Fibroblast of the aortic adventitia (primary cell): Measurements from ENCODE around the gene BTBD1. TPM values are rescaled to one million over a fixed set of nuclear protein-coding genes. Genes with fewer than 3 reads are reported as not detected.
A peak's percentile ranks its signal among the peaks of the same experiment; 100 is the strongest.

Experiments
- DNase-seq: peaks from one replicate; pipeline ENCODE4 v3.0.0-alpha.2; 2010; ENCODE audit warnings: low read depth
- H3K4me3 ChIP-seq: 2 replicates; pipeline ENCODE4 v1.5.1; 2011; ENCODE audit warnings: low read depth, mild to moderate bottlenecking, control low read depth, low read length, moderate library complexity
- CTCF ChIP-seq: IDR thresholded peaks from 2 replicates; pipeline ENCODE4 v1.5.1; 2011; ENCODE audit warnings: mild to moderate bottlenecking, low read length, control low read depth, inconsistent platforms; ENCODE audit not compliant: insufficient read depth
- total RNA-seq: library from RNA; depleted of rRNA; stranded (reverse); fragments of >200 nt; gene quantifications from 2 replicates; pipeline ENCODE4 v1.2.3, GENCODE V29; 2012; ENCODE audit warnings: low replicate concordance

The BTBD1 gene
- total RNA-seq, 1 donor, result 102 TPM

- DNase-seq, result no peak
- TF ChIP-seq CTCF, result no peak
Observed at GRCh38 chr15:82995938-82996337, 71.1 kb downstream of the BTBD1 start.

GRCh38 chr15:82995076-82995475 lies 72.0 kb downstream of the BTBD1 start:
- no peak for TF ChIP-seq CTCF
- DNase-seq, result no peak
- no peak overlapping the region for H3K4me3 ChIP-seq

More at GRCh38 chr15:82995938-82996337, 71.1 kb downstream of the BTBD1 start:
- H3K4me3 ChIP-seq, result no peak overlapping the region

GRCh38 chr15:82993144-82993543 lies 73.9 kb downstream of the BTBD1 start:
- no peak for TF ChIP-seq CTCF
- DNase-seq, result no peak
- no peak overlapping the region for H3K4me3 ChIP-seq

GRCh38 chr15:82992436-82992998 lies 74.5 kb downstream of the BTBD1 start:
- no peak for TF ChIP-seq CTCF
- no peak overlapping the region for H3K4me3 ChIP-seq
- DNase-seq, result no peak

DNA sequence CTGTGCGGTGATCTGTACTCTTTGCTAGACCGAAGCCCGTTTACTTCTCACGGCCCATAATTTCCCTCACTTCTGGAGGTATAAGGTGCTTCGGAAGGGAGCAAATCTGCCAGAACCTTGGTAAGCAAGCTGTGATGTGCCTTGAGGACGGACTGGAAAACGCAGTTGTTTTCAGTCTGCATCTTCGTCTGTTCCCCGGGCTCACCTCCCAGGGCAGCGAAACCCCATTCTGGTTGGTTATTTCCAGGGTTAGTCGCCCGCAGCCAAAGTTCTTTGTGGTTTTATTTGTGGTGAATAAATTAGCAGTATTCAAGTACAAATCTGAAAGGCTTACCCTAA lies 80.6 kb downstream of the BTBD1 start:
- peak; percentile 36 for DNase-seq
- TF ChIP-seq CTCF, result no peak

GRCh38 chr15:82985688-82986441 lies 81.2 kb downstream of the BTBD1 start, which contains the start of gene RAMAC:
RAMAC (plus strand) TSS chr15:82986210; CDS start chr15:82989019, 2,809 bp downstream.
- peak within 1 kb of the TSS; percentile 77 for H3K4me3 ChIP-seq
- peak; percentile 97 for DNase-seq
- no peak for TF ChIP-seq CTCF

More for the DNA sequence above, 80.6 kb downstream of the BTBD1 start:
- H3K4me3 ChIP-seq, result peak overlapping the region; percentile 77
